Fibroblast of peridontal ligament (primary cell): ENCODE data around the gene SH2D3A.
A peak's percentile ranks its signal among the peaks of the same experiment; 100 is the strongest.
"Not testable (repeated sequence)": the region's sequence is repeated elsewhere in the genome, so short reads cannot be mapped to it uniquely, and the experiment has no call there.

ENCODE experiments used
- DNase-seq: peaks from one replicate; pipeline ENCODE4 v3.0.0-alpha.2; 2010; ENCODE audit errors: extremely low read depth

Gene SH2D3A

DNA sequence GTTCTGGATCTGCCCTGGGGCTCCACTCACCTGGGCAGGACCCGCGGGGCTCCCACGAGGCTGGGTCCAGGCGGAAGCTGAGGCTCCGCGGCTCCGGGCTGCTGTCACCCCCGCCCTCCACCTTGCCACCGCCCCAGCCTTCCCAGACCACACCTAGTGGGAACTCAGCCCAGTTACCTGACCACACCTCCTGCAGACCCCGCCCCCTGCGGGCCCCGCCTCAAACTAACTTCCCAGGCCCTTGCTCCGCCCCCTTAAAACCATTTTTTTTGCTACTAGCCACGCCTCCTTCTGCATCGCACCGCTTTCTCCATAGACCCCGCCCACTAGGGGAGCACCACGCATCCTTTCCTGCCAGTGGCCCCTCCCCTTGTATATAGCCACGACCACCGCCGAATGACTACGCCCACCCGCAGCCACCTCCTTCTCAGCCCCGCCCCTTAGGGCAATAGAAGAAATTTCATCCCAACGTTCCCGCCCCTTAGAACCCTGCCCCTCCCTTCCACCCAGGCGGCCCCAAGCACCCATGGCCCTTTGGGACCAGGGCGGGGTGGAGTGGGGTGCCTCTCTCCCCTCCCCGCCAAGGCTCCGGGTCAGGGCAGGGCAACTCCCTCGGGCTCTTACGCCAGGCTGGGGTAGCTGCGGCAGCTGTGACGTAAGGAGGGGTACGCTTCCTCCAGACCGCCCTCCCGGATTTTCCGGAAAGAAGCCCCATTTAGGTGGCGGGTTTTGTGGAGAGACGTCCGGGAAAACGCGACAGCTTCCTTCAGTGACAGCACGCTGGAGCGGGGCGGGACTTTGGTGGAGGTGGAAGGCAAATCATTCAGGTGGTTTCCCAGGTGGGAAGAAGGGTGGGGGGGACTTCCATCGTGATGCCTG lies at the start of gene SH2D3A:
Gene SH2D3A, minus strand, starts transcription at position 79 of the 879 bp plus-strand sequence. CDS start 3,687 bp downstream, outside the sequence.
- DNase-seq, result no peak

DNA sequence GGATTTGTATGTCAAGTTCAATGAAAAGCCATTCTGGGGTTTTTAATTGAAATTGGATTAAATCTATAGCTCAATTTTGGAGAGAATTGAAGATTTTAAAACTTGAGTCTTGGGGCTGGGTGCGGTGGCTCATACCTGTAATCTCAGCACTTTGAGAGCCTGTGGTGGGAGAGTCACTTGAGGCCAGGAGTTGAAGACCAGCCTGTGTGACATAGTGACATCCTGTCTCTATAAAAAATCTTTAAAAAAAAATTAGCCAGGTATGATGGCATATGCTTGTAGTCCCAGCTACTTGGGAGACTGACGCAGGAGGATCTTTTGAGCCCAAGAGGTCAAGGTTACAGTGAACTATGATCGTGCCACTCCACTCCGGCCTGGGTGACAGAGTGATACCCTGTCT lies 46.4 kb upstream of the SH2D3A start:
- no peak for DNase-seq

DNA sequence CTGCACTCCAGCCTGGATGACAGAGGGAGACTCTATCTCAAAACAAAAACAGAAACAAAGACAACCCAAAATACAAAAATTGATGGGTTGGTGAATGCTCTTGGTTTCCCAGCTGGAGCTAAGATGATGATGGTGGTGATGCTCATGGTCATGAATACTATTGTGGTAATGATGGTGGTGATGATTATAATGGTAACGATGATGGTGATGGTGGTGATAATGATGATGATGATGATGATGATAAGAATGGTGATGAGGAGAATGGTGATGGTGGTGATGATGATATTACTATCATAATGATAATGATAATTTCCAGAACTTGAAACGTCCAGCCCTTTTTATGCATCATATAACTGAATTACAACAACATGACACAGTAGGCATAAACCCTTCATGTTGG lies 45.4 kb upstream of the SH2D3A start:
- no peak for DNase-seq

DNA sequence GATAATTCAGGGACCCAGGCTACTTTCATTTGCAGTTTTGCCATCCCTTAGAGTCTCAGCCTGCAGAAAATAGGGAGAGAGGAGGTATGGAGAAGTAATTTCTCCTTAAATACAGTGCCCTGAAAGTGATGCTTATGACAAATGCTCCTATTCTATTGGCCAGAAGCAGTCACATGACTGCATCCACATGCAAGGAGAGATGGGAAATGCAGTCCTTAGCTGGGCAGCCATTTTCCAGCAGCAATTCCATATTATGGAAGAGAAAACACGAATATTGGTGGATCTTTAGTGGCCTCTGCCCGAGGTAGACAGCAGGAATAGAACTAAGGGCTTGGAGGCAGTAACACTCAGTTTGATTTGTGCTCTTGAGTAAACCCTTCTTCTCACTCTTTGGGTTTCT lies 44.7 kb upstream of the SH2D3A start:
- DNase-seq, result peak; percentile 8

DNA sequence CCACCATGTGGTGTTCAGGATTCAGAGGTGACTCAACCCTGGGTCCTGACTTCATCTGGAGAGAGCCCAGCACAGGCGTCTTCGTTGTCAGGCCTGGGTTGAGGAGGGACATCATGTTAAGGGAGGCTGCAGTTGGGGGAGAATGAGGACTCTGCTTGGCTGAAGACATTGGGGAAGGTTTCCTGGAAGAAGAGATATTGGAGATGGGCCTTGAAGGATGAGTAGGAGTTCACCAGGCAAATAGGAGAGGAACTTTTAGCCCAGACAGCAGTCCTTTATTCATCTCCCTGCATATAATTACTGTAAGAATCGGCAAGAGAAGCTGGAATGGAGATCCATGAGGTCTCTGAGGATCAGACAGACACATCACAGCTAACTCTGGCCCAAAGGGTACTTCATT lies 44.1 kb upstream of the SH2D3A start:
- DNase-seq, result no peak

DNA sequence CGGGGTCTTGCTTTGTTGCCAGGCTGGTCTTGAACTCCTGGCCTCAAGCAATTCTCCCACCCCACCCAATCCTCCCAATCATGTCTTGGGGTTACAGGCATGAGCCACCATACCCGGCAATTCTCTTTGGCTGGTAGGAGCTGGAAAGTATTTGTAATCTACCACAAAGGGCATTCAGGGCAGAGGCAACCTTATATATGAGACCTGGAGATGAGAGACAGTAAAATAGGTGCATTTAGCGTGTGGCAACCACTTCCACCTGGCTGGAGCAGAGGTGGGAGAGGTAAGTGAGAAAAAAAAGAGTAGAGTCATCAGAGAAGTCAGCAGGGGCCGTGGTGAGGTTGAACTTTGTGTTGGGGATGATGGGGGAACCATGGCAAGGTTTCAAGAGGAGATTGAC lies 42.0 kb upstream of the SH2D3A start:
- no peak for DNase-seq

DNA sequence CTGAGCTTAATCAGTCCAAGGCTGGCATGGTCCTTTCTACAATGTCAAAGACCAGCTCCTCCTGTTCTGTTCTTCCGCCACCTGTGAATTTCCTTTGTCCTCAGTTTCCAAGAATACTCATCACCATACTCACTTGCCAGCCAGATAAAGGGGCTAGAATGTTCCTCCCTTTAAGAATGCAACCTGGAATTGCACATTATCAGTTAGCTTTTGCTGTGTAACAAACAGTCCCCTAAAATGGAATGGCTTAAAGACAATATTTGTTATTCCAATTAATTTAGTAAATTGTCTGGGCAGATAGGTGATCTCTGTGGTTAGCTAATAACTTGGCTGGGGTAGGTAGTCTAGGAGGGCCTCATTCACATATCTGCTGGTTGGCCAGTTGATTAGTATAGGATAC lies 41.3 kb upstream of the SH2D3A start:
- DNase-seq, result no peak

DNA sequence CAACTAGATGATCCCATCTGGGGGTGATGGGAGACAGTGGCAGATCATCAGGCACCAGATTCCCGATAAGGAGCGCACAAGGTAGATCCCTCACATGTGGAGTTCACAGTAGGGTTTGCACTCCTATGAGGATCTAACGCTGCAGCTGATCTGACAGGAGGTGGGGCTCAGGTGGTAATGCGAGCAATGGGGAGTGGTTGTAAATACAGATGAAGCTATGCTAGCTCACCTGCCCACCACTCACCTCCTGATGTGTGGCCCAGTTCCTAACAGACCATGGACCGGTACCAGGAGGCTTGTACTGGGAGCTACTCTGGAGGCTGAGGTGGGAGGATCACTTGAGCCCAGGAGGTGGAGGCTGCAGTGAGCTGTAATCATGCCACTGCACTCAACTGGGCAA lies 40.1 kb upstream of the SH2D3A start:
- DNase-seq, result no peak

DNA sequence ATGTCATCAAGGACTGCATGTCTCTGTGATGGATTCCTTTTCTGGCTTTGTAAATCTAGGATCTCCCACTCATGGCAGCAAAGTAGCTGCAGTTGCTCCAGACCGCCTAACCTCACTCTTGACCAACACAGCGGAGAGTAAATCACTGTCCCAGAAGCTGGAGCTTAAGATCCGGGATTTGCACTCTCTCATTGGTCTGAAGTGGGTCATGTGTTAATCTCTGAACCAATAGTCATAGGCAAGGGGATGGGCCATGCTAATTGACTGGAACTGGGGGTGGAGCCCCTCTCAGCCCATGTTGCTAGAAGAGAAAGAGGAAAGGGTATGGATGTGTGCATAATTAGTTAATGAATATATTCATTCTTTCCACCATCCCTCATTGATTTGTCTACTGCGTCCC lies 39.3 kb upstream of the SH2D3A start:
- no peak for DNase-seq

DNA sequence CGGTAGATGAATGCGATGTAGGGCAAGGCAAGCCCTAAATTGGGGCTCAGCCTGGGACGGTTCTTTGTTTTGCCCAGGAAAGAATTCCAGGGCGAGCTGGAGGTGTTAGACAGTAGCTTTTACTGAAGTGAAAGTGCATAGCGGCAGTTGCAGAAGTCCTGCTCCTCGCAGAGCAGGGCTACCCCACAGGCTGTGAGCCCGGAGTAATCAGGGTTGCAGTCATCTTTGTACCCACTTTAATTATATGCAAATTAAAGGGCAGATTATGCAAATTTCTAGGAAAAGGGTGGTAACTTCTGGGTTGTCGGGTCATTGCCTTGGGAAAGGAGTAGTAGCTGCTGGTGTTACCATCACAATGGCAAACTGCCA lies 35.8 kb upstream of the SH2D3A start:
- no peak for DNase-seq

DNA sequence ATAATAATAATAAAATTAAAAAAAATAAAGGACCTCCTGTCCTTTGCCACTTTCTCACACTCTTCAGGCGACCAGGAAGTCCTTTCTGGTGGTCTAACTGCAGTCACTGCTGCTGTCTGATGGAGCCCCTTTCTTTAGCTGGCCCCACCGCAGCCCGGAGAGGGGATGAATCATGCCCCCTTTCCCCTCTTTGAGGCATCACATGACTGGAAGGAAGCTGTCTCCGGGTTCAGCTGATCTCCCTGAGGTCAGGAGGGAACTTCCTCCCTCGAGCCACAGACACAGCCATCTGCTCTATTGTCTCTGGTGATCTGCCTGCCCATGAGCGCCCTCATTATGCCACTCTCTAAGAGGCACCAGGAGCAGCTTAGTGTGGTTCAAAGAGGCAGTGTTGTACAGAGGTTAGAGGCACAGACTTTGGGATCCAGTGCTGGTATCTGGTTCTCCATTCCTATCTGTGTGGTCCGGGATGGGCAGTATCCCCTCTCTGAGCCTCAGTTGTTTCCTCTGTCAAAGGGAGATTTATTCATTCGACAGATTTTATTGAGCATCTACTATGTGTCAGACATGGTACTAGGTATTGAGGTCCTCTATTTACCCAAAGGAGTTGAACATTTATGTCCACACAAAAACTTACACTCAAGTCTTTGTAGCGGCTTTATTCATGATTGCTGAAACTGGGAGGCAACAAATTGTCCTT lies 35.3 kb upstream of the SH2D3A start:
- DNase-seq, result no peak

DNA sequence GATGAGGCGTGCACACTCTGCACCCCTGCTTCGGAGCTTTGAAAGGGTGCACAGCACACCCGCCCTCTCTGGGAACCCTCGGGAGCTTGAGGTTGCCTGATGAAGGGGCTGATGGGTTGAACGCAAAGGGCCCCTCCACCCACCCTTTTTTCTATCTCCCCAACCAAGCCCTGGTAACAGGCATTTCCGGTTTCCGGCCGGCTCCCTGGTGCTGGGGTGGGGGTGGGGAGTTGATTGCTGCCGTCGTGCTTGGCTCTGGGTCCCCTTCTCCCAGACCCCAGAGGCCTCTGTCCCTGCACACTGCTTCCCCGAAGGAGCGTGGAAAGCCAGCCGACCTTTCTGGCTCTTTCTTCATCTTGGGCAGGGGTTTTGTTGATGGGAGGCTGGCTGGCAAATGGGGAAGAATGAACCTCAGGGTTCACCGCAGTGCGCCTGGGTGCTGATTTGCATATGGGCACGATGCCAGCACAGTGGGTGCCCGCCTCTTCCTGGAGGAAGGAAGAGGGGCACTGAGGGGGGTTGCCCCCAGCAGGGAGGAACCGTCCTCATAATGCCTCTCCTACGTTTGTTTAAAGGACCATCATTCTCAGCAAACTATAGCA lies 34.4 kb upstream of the SH2D3A start:
- DNase-seq, result no peak

DNA sequence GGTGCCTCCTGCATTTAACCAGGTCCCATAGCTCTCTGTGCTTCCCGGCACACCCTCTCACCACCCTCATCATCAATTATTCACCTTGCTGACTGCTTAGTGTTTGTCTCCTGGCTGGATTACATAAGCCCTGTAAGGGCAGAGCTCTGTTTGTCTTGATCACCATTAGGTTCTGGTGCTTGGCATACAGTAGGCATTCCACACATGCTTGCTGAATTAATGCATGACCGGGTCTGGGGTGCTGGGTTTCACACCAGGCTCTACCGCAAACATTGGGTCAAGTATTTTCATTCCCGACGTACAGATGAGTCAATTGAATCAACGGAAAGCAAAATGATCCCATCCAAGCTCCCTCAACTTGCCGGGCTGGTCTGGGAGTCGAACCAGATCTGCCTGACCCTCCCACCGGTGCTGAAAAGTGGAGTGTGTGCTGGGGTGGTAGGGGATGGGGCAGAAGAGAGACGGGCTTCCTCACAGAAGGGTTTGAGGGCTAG lies 33.8 kb upstream of the SH2D3A start:
- no peak for DNase-seq

DNA sequence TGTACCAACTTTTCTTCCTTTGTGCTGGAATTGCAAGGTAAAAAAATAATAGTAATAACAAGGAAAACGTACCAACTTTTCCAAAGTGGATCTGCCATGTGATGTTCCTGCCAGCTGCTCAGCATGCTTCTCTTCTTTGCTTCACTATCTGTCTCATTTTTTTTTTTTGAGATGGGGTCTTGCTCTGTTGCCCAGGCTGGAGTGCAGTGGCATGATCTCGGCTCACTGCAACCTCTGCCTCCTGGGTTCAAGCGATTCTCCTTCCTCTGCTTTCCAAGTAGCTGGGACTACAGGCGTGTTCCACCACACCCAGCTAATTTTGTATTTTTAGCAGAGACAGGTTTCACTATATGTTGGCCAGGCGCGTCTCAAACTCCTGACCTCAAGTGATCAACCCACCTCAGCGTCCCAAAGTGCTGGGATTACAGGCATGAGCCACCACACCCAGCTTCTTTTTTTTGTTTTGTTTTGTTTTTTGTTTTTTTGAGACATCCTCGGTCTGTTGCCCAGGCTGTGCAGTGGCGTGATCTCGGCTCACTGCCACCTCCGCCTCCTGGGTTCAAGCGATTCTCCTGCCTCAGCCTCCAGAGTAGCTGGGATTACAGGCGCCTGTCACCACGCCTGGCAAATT lies 33.0 kb upstream of the SH2D3A start:
- DNase-seq, result not testable (repeated sequence)

DNA sequence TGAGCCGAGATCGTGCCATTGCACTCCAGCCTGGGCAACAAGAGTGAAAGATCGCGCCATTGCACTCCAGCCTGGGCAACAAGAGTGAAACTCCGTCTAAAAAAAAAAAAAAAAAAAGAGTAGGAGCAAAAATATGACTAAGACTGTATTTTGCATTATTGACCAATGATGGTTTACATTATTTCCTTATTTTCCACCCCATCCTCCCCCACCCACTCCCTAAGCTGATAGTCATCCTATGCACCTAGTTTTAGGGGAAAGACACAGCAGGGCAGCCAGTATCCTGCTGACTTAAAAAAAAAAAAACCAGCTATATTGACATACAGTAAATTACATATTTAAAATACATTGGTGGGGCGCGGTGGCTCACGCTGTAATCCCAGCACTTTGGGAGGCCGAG lies 30.4 kb upstream of the SH2D3A start:
- no peak for DNase-seq

DNA sequence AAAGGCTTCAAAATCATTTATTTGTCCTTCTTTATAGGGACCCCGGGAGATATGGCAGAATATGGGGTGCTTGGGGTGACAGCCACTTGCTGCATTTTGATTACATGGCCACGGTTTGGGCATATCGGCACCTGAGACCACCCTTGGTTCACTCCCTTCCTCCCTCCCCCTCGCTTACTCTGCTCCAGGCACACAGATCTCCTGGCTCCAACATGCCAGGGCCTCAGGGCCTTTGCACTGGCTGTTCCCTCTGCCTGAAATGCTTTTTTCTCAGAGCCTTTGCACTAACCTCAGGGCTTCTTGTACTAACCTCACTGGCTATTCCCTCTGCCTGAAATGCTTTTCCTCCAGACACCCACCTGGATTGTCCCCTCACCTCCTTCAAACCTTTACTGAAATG lies 29.0 kb upstream of the SH2D3A start:
- DNase-seq, result no peak

DNA sequence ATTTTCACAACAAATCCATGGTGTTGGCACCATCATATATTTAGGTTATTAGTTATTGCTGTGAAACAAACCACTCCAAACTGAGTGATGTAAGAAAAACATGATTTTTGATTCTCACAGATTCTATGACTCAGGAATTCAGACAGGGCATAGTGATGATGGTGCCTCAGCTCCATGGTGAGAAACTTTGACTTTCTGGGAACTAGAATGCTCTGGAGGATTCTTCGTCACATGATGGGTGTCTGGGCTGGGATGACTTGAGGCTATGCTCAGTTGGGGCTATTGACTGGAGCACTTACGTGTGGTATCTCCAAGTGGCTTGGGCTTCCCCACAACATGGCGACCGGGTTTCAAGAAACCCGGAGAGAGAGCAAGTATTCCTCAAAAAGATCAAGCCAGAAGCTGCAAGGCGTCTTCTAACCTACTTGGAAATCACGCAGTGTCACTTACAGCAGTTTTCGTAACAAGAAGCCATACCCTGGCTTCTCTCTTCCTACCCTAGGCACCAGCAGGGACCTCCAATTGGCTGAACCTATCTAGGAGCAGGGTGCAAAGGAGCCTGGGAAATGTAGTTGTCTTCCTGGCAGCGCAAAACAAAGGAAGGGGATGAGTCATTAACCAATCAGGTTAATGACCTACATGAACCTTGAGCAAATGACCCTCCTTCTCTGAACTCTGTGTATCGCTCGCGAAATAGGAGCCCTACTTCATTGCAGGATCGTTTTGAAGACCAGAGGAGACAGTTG lies 27.6 kb upstream of the SH2D3A start:
- DNase-seq, result no peak

DNA sequence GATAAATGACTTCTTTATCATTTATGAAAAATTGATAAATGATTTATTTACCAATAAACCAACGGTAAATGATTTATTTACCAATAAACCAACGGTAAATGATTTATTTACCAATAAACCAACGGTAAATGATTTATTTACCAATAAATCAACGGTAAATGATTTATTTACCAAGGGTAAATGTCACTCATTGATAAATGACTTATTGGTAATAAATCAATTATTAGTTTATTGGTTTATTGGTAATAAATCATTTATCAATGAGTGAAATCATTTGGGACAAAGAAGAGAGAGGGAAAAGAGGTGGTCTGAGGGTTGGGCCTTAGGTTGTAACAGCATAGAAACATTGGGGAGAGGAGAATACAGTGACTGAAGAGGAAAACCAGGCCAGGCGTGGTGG lies 26.7 kb upstream of the SH2D3A start:
- no peak for DNase-seq

DNA sequence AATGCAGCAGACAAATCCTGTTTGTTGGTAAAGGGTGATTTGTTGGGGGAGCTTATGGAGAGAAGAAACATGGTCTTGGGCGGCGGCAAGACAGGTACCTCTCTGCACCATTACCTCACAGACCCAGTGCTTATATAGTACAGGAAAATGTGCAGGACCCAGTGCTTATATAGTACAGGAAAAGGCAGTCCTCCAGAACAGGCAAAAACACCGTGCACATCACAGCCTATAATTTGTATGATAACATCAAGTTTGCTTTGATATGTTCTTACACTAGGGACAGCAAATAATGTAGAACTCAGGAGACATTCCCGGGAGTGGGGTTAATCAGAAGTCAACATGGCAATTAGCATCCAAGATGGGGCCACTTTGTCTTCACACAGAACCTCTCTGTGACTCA lies 26.2 kb upstream of the SH2D3A start:
- no peak for DNase-seq

DNA sequence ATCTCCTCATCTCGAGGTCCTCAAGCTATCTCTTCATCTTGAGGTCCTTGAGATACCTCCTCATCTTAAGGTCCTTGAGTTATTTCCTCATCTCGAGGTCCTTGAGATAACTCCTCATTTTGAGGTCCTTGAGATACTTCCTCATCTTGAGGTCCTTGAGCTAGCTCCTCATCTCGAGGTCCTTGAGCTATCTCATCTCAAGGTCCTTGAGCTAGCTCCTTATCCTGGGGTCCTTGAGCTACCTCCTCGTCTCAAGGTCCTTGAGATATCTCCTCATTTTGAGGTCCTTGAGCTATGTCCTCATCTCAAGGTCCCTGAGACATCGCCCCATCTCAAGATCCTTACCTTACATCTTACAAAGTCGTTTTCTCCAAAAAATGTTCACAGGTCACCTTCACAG lies 24.0 kb upstream of the SH2D3A start:
- DNase-seq, result no peak
